Lung (tissue), 12 donors: ENCODE results near the gene PIK3R6. TPM values are rescaled to one million over a fixed set of nuclear protein-coding genes. Genes with fewer than 3 reads are reported as not detected.

Experiments used
- ATAC-seq: fragments of 200-7000 bp; cut with Tn5 transposase; one replicate; pipeline ENCODE4 v1.9.1; 2020; ENCODE audit warnings: moderate number of reproducible peaks; ENCODE audit not compliant: insufficient read depth, low FRiP score
- DNase-seq, 3 donors: peaks; one replicate each; pipeline ENCODE4 v3.0.0-alpha.2; 2013 to 2017
- H3K27ac ChIP-seq, 2 donors: one replicate each; pipeline ENCODE4 v1.5.1; 2013; ENCODE audit warnings: mild to moderate bottlenecking in 2 of 2, moderate library complexity in 2 of 2, control low read depth in 1 of 2, inconsistent platforms in 1 of 2, low read depth in 1 of 2, low read length in 1 of 2
- H3K27me3 ChIP-seq, 3 donors: one replicate each; pipeline ENCODE4 v1.5.1; 2013; ENCODE audit warnings: low read length in 2 of 3; ENCODE audit not compliant: control insufficient read depth in 3 of 3, insufficient read depth in 3 of 3
- H3K36me3 ChIP-seq, 4 donors: one replicate each; pipeline ENCODE4 v1.5.1; 2013; ENCODE audit warnings: low read length in 4 of 4, mild to moderate bottlenecking in 1 of 4, moderate library complexity in 1 of 4; ENCODE audit not compliant: control insufficient read depth in 4 of 4, insufficient read depth in 4 of 4
- H3K4me1 ChIP-seq, 5 donors: one replicate each; pipeline ENCODE4 v1.5.1; 2013; ENCODE audit warnings: low read length in 5 of 5, mild to moderate bottlenecking in 2 of 5, moderate library complexity in 1 of 5; ENCODE audit not compliant: control insufficient read depth in 5 of 5, insufficient read depth in 5 of 5
- H3K4me3 ChIP-seq: one replicate; pipeline ENCODE4 v1.5.1; 2013; ENCODE audit warnings: mild to moderate bottlenecking, control low read depth, moderate library complexity
- H3K9ac ChIP-seq, 2 donors: one replicate each; pipeline ENCODE4 v1.5.1; 2013; ENCODE audit warnings: low read length in 2 of 2, control low read depth in 1 of 2; ENCODE audit not compliant: insufficient read depth in 1 of 2
- H3K9me3 ChIP-seq, 4 donors: one replicate each; pipeline ENCODE4 v1.5.1; 2013; ENCODE audit warnings: low read length in 3 of 4, mild to moderate bottlenecking in 1 of 4, moderate library complexity in 1 of 4; ENCODE audit not compliant: control insufficient read depth in 4 of 4, insufficient read depth in 3 of 4
- WGBS, 2 donors: extraction: QIAGEN DNeasy Blood & Tissue Kit; methylation state at CpG; one replicate each; pipeline ENCODE4 v1.1.7; 2013; 5-methylcytosine and 5-hydroxymethylcytosine counted together
- polyA plus RNA-seq, 2 donors: library from polyadenylated mRNA; stranded (reverse); fragments of 200-250 nt; gene quantifications; one replicate each; pipeline ENCODE4 v1.2.1, GENCODE V29; 2013
- total RNA-seq, 2 donors: library from RNA; depleted of rRNA in 1 of 2; stranded (reverse); fragments of >200 nt in 1 of 2; gene quantifications; one replicate each; pipeline ENCODE4 v1.2.1, GENCODE V29; 2014 to 2021
- TF ChIP-seq, protein P1 (sequence below): IDR thresholded peaks from 2 replicates; pipeline ENCODE4 v1.5.1; 2012; ENCODE audit warnings: mild to moderate bottlenecking; ENCODE audit errors: control extremely low read depth, extremely low read depth
- donor health status: control.
- donor health status: control.
- donor health status: Bipolar disorder and iron deficiency.
- donor health status: healthy.
- donor health status: DM: yes; HTN: yes; CAD: no.

PIK3R6 gene
- total and polyA plus RNA-seq, 4 donors: 0.93 to 3.0 (median 1.5) TPM

DNA sequence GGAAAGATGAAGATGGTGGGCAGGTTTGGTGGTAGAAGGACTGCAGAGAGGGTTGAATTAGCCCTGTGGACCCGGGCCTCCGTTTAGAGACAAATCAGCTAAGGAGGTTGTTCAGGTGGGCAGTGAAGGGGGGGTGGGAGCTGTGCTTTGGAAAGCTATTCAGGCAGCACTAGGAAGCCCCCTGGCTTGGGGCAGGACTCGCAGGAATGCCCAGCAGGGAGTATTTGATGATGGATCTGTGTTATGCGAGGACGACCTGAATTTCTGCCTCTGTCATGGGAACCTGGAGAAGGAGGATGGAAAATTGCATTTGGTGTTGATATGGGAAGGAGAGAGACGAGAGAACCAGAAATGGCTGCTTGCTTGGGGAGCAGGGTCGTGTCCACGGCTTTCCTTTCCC lies 112.6 kb downstream of the PIK3R6 start:
- no peak for DNase-seq
- WGBS, 2 donors: 79 to 90% methylated on average over 8 of the region's 8 CpGs
- H3K36me3 ChIP-seq: no peaks in the 10 kb centered on the region
- TF ChIP-seq, protein P1, sequence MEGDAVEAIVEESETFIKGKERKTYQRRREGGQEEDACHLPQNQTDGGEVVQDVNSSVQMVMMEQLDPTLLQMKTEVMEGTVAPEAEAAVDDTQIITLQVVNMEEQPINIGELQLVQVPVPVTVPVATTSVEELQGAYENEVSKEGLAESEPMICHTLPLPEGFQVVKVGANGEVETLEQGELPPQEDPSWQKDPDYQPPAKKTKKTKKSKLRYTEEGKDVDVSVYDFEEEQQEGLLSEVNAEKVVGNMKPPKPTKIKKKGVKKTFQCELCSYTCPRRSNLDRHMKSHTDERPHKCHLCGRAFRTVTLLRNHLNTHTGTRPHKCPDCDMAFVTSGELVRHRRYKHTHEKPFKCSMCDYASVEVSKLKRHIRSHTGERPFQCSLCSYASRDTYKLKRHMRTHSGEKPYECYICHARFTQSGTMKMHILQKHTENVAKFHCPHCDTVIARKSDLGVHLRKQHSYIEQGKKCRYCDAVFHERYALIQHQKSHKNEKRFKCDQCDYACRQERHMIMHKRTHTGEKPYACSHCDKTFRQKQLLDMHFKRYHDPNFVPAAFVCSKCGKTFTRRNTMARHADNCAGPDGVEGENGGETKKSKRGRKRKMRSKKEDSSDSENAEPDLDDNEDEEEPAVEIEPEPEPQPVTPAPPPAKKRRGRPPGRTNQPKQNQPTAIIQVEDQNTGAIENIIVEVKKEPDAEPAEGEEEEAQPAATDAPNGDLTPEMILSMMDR: no peak
- peaks cover 0 to 15% (median 2%) of the 10 kb centered on the region in 3 donors for H3K27me3 ChIP-seq
- H3K9ac ChIP-seq: no peak overlapping the region
- no peak overlapping the region for H3K27ac ChIP-seq
- no peak for ATAC-seq
- no peak overlapping the region for H3K4me3 ChIP-seq
- no peaks in the 10 kb centered on the region for H3K9me3 ChIP-seq
- no peaks in the 10 kb centered on the region for H3K4me1 ChIP-seq

DNA sequence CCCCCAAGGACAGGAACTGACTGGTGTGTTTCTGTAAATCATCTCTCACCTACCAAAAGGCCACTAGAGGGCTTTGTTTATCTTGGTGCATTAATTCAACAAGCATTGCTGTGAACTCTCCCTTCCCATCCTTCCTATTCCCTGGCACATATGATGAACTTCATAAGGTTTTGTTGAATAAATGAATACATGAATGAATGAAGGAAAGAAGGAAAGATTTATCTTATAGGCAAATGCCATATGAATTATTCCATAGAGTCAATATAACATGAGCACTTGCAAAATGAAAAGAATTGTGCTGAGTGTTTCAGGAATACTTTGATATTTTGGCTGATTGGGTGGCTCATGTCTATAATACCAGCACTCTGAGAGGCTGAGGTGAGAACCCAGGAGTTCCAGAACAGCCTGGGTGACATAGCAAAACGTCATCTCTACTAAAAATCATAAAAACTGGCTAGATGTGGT lies 113.5 kb downstream of the PIK3R6 start:
- Histone ChIP-seq H3K27ac (no peak overlapping the region), H3K4me1 (no peaks in the 10 kb centered on the region), H3K9ac (no peak overlapping the region), H3K27me3 (peaks cover 0 to 12% (median 2%) of the 10 kb centered on the region in 3 donors), H3K9me3 (no peaks in the 10 kb centered on the region), H3K36me3 (no peaks in the 10 kb centered on the region), H3K4me3 (no peak overlapping the region)
- ATAC-seq (no peak), DNase-seq (peak in 1 of 3 donors; percentile 12)
- TF ChIP-seq, protein P1: no peak
- WGBS, 2 donors: 51 to 65% methylated on average over 1 of the region's 1 CpG

DNA sequence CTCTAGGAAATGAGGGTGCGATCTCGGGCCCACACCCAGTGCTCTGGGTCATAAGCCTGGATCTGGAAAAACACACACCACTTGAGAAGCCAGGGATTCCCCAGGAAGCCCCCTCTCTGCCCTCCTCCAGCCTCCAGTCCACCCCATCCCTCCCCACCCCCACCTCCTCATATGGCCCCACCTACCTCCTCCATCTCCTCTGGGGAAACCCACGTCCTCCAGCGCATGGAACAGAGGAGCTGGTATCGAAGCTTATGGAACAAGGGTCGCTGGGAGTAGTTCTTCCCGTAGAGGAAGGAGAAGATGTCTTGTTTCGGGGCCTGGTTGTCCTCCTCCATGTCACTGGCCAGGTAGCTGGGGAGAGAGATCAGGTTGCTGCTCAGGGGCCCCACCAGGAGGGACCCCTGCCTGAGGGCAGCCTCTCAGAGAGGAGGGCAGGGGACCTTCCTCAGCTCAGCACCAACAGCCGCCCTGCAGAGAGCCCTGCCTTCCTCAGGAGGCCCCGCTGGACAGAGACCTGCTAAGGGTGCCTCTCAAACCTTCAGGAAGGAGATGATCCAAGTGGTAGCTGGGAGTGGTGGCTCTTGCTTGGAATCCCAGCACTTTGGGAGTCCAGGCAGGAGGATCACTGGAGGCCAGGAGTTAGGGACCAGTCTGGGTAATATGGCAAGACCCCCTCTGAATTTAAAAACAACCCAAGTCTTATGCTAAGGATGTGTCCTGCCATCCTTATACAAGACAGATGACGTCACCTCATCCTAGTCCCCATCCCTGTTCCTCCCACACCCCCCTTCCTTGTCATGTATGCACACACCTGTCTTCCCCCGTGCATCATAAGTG lies 114.1 kb downstream of the PIK3R6 start:
- DNase-seq (no peak), ATAC-seq (no peak)
- TF ChIP-seq, protein P1: no peak
- Histone ChIP-seq H3K9me3 (no peaks in the 10 kb centered on the region), H3K27ac (no peak overlapping the region), H3K36me3 (no peaks in the 10 kb centered on the region), H3K4me1 (no peaks in the 10 kb centered on the region), H3K9ac (no peak overlapping the region), H3K4me3 (no peak overlapping the region), H3K27me3 (peaks cover 0 to 14% (median 2%) of the 10 kb centered on the region in 3 donors)
- 85% methylated on average over 12 of the region's 12 CpGs for WGBS, 2 donors

Other genes with a start within 250 kb of the PIK3R6 start
- gene MYH10, start 236.9 kb downstream of the PIK3R6 start, total RNA-seq: 100 to 1,000 TPM in 1 of 2 donors, 10 to 100 TPM in 1; 73.4 to 194 TPM
- 10 to 100 TPM in 1 of 2 donors, 1 to 10 TPM in 1; 9.6 to 16.0 TPM for gene MYH10, start 236.9 kb downstream of the PIK3R6 start, polyA plus RNA-seq
- under 1 TPM in 1 of 2 donors, not detected in 1; 0.15 TPM for gene CCDC42, start 122.8 kb downstream of the PIK3R6 start, total RNA-seq
- under 1 TPM in 1 of 2 donors, not detected in 1; 0.05 TPM for gene CCDC42, start 122.8 kb downstream of the PIK3R6 start, polyA plus RNA-seq
- not detected for gene SPDYE4, start 109.1 kb downstream of the PIK3R6 start, total RNA-seq
- gene SPDYE4, start 109.1 kb downstream of the PIK3R6 start, polyA plus RNA-seq: not detected
- gene MFSD6L, start 68.3 kb downstream of the PIK3R6 start, total RNA-seq: 1 to 10 TPM in 1 of 2 donors, under 1 TPM in 1; 0.68 to 2.1 TPM
- gene MFSD6L, start 68.3 kb downstream of the PIK3R6 start, polyA plus RNA-seq: 1 to 10 TPM in 1 of 2 donors, under 1 TPM in 1; 0.85 to 1.4 TPM
- 10 to 100 TPM; 14.6 to 55.3 TPM for gene PIK3R5, start 98.0 kb upstream of the PIK3R6 start, total RNA-seq
- 10 to 100 TPM; 11.7 to 70.9 TPM for gene PIK3R5, start 98.0 kb upstream of the PIK3R6 start, polyA plus RNA-seq
- gene NTN1, start 153.8 kb upstream of the PIK3R6 start, total RNA-seq: 10 to 100 TPM; 10.9 to 17.1 TPM
- gene NTN1, start 153.8 kb upstream of the PIK3R6 start, polyA plus RNA-seq: 1 to 10 TPM; 3.6 to 4.7 TPM